Renal pelvis (tissue), 12 donors: ENCODE data around the gene LUZP2. TPM values are rescaled to one million over a fixed set of nuclear protein-coding genes. Genes with fewer than 3 reads are reported as not detected.

ENCODE experiments used
- DNase-seq: peaks from one replicate; pipeline ENCODE4 v3.0.0-alpha.2; 2013
- long read RNA-seq, 16 experiments: transcript quantifications; one replicate each; lab custom pipeline, GENCODE V29; 2026
- polyA plus RNA-seq, 3 donors: library from polyadenylated mRNA; unstranded; fragments of 120-200 nt; gene quantifications; one replicate each; pipeline ENCODE4 v1.2.1, GENCODE V29; 2013; ENCODE audit not compliant: insufficient read length in 3 of 3

Gene LUZP2
- 1 to 10 TPM; 1.1 to 2.2 (median 1.7) TPM for polyA plus RNA-seq
- long read RNA-seq, donor 1: 0 reads
- long read RNA-seq, donor 2, full-length matches to known transcripts: 1 of 1 reads
- long read RNA-seq, donor 2, partial matches to known transcripts: 0 of 1 reads
- long read RNA-seq, donor 2, other reads (novel, unspliced or antisense): 0 of 1 reads
- long read RNA-seq, donor 3: 0 reads
- long read RNA-seq, donor 4: 0 reads
- long read RNA-seq, donor 5: 0 reads
- long read RNA-seq, donor 6: 0 reads
- long read RNA-seq, donor 7, full-length matches to known transcripts: 1 of 1 reads
- long read RNA-seq, donor 7, partial matches to known transcripts: 0 of 1 reads
- long read RNA-seq, donor 7, other reads (novel, unspliced or antisense): 0 of 1 reads
- long read RNA-seq, donor 8, full-length matches to known transcripts: 1 of 1 reads
- long read RNA-seq, donor 8, partial matches to known transcripts: 0 of 1 reads
- long read RNA-seq, donor 8, other reads (novel, unspliced or antisense): 0 of 1 reads
- long read RNA-seq, donor 9: 0 reads
- long read RNA-seq, donor 10: 0 reads
- long read RNA-seq, donor 11: 0 reads
- long read RNA-seq, donor 12, full-length matches to known transcripts: 1 of 1 reads
- long read RNA-seq, donor 12, partial matches to known transcripts: 0 of 1 reads
- long read RNA-seq, donor 12, other reads (novel, unspliced or antisense): 0 of 1 reads
- long read RNA-seq, donor 13, full-length matches to known transcripts: 1 of 1 reads
- long read RNA-seq, donor 13, partial matches to known transcripts: 0 of 1 reads
- long read RNA-seq, donor 13, other reads (novel, unspliced or antisense): 0 of 1 reads
- long read RNA-seq, donor 14: 0 reads
- long read RNA-seq, donor 15: 0 reads
- long read RNA-seq, donor 16, full-length matches to known transcripts: 1 of 1 reads
- long read RNA-seq, donor 16, partial matches to known transcripts: 0 of 1 reads
- long read RNA-seq, donor 16, other reads (novel, unspliced or antisense): 0 of 1 reads

DNA sequence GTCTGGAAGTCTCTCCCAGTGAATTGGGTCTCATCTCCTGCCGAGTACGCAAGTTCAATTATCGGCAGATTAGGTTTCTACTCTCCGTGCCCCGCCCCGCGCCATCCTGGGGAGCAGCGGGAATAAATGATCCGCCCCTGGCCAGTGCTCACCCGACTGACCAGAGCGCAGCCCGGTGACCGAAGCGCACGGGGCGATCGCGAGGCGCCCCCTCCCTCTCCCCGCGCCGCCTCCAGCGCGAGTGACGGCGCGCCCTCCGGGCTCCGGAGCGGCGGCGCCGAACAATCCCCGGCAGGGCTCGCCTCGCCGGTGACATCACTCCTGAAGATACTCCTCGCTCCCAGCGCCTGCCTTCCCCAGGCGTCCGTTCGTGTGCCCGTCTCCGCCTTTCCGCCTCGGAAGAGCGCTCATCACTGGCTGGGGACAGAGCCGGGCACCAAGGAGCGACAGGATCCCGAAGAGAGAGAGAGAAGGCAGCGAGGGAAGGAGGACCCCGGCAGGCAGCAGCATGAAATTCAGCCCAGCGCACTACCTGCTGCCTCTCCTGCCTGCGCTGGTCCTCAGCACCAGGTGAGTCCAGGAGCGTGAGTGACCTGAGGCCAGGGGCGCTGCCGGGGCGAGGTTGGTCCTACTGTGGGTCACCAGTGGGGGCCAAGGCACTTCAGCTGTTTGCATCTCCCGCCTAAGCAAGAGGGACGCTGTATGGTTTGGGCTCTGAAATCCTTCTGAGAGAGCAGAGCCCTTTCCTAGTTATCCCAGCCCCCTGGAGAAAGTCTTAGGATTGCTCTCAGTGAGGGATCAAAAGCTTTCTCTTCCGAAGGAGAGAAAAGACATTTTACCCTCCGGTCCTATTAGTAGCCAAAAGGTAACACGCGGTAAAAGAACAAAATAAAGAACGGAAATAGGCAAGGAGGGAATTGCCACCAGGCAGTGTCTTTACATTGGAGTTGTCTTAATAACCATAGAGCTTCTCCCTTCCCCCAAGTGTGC lies at the start of gene LUZP2:
LUZP2 (plus strand) TSS at position 318 of the 990 bp plus-strand sequence.
- DNase-seq: peak; percentile 64

DNA sequence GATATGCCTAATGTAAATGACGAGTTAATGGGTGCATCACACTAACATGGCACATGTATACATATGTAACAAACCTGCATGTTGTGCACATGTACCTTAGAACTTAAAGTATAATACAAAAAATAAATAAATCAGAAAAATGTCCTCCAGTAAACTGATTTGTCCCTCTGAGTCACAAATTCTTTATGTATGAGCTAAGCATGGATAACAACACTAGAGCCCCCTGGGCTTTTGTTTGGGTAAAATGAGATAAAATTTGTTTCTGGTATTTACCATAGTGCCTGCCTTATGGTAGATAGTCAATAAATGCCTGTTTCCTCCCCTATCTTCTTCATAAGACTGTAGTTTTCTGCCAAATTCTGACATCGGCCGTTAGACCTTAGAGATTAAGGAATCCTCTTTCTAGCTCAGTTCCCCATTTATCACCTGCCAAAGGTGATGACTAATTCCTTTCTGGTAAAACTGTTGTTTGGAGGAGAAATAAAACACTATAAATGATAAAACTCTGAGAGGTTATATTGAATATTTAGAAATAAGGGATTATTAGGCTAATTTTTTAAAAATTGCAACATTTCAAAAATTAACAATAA lies 43.6 kb upstream of the LUZP2 start:
- DNase-seq: no peak

DNA sequence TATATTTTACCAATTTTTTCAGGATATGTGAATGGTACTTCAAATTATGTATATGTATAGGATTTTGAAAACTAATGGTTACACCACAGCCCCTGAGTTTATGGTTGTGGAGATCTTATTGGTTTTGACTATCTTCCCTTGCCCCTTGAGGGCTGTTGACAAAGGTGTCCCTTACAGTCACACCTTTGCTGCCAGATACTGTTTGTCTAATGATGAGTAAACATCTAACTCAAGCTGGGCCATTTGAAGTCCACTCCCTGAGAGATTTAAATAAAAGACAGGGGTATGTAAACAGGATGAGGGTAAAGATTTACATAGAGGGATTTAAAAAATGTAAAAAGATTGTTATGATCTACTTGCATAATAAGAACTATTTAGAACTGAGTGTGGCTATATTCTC lies 38.9 kb upstream of the LUZP2 start:
- no peak for DNase-seq

DNA sequence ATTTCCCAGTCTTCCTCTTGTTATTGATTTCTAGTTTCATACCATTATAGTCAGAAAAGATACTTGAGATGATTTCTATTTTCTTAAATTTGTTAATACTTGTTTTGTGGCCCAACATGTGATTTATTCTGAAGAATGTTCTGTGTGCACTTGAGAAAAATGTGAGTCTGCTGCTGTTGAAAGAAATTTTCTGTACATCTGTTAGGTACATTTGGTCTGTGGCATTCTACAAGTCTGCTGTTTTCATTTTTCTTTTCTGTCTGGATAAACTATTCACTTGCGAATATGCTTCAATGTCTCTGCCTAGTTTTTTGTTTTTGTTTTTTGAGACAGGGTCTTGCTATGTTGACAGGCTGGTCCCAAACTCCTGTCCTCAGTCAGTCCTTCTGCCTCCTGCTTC lies 26.4 kb upstream of the LUZP2 start:
- DNase-seq: no peak

DNA sequence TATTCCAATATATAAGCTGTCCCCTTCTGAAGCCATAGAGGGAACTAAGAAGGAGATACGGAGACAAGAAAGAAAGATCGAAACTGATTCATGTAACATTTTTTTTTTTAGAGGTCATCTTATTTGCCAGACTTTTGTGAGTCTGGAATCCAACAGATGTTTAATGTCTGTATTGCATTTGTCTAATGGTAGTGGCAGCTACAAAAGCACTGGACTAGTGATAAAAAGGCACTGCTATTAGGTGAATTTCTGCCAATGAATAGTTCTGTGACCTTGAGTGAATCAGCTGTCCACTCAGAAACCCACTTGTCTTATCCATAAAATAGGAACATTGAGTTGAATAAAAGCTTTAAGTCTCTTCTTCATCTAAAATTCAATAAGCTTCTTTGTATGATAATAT lies 25.8 kb upstream of the LUZP2 start:
- no peak for DNase-seq

DNA sequence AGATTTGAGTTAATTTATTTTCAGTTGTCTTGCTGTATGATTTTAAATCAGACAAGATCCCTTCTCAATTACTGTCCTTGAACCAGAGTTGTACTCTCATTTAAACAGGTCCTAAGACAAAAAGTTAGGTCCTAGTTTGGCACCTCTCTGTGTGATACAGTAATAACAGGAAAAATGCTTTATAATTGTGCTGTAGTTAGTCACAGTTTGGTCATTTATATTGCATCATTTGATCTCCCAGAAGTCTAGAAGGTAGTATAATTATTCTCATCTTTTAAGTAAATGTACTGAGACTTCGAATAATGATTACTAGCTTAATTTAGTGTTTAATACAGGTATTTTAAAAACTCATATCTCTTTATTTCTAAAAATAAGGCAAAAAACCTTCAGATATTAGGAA lies 18.1 kb upstream of the LUZP2 start:
- DNase-seq: no peak

DNA sequence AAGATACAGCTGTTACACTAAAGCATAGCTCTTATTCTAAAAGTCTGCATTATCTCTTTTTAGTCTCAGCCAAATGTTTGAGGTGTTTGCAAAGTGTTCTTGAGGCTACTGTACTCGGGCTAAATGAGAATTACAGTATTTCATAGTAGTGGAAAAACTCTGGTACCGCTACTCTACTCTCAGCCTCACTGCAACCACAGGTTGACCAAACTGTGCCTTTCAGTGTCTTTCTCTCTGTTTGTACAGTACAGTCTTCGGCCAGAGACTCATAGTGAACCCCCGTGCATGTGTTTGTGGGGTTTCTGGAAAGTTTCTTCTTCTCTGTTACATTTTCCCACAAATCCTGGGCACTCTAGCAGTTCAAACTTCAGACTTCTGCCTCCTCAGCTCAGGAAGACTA lies 7.4 kb upstream of the LUZP2 start:
- DNase-seq: no peak

DNA sequence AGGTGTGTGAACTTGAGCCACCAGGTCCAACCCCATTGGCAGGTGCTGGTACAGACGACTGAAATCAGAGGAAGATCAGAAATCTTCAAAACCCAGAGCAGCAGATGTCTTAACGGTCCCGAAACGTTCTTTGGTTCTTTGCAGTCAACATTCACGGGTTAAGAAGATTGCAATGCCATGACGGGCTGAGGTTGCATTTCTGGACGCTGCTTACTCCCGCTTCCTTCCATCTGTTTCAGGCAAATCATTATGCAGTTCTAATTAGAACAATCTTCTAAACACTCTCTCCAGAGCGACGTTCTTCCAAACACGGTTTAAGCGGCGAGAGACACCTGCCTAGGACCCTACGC lies 492 bp upstream of the LUZP2 start:
- DNase-seq: peak; percentile 29

DNA sequence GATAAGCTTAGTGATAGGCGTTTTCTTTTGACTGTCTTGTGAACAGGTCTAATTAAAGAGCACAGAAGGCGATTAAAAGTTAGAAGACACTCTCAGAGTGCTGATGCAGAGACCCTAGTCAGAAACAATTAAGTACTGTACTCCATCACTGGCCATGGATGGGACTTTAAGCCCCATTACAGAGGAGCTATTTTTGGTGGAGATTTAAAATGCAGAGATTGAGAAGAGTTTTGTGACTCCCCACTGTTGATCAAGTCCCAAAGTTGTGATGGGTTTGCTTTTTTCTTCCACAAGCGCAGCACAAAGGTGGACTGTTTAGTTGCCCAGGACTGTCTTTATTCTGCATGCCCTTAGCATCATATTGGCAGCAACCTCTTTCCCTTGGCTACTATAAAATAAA lies 978 bp downstream of the LUZP2 start:
- DNase-seq: no peak

DNA sequence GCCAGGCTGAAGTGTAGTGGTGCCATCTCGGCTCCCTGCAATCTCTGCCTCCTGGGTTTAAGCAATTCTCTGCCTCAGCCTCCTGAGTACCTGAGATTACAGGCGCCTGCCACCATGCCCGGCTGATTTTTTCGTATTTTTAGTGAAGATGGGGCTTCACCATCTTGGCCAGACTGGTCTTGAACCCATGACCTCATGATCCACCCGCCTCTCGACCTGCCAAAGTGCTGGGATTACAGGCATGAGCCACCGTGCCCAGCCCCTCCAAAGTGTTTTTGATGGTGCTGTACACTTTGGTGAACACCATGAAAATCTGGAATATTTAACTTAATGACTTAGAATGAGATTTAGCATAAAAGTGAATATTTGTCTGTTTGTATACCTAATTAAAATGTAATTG lies 5.6 kb downstream of the LUZP2 start:
- DNase-seq: no peak

DNA sequence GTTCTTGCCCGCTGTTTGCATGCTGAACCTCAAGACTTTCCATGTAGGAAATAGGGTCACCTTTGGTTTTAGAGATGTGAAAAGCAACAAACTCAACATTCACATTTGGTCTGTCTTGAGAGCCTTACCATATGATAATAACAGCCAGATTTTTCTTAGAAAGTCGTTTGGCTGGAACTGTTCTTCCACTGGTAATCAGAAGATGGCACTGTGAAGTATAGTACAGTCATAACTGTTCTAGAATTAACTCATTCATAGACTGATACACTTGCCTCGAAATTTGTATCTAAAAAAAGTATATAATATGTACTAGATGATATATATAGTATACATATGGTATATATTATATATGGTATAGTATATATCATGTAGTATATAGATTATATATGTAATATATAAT lies 12.3 kb downstream of the LUZP2 start:
- no peak for DNase-seq

DNA sequence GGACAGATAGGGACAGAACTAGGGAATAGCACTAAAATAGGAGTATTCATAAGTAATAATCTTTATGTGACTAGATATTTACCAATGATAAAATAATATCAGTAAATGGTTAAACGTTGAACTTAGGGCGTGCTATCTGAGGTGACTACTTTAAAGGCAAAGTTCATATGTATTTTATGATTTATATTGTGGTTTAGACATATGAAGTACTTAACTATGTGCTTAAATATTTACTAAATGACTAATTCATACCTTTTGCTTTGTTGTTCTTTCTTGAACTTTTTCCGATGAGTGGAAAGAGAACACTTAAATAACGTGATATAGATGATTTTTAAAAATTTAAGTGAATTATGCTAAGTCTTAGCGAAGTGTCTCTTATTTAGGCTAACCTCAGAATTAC lies 14.7 kb downstream of the LUZP2 start:
- no peak for DNase-seq

DNA sequence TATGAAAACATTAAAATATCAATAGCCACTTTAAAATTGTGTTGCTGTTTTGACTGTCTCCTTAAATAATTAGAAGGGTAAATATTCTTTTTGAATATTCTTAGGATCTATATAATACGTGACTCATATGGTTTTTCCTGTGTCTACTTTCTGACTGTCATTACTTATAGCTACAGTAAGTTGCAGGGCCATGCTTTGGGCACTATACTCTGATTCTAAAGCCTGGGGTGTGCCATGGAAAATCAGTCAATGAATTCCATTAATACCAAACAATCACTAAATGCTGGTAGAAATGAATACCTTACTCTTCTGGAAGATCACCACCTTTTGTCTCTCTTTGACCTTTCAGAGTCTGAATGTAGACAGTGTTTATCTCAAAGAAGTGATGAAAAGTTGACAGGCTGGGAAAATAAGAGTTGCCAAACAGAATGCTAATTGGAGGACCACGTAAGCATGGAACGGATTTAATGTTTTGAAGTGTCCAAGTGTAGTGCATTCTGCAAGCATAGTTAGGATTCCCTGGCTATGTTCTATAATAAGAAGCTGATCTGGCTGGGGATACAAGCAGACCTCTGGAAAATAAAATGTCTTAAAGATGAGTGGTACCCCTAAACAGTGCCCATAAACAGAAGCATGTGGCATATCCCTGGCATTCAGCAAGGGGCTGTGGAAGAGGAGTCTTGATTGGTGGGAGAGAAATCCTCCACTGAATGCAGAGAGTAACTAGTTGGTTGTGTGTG lies 16.8 kb downstream of the LUZP2 start:
- DNase-seq: no peak

DNA sequence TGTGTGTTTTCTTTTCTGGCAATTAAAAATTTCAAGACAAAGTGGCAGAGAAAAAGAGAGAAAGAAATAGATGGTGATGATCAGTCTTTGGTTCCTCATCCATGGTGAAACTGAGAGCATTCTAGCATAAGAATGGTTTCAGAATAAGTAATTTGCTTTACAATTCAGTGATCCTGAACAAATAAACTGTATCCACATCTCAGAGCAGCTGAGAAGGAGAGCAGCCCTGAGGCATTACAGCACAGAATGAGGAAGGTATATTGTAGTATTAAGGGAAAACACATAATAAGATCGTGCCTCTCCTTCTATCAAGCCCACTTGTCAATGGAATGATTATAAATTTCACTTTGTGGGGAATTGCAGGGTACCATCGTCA lies 17.4 kb downstream of the LUZP2 start:
- DNase-seq: no peak

DNA sequence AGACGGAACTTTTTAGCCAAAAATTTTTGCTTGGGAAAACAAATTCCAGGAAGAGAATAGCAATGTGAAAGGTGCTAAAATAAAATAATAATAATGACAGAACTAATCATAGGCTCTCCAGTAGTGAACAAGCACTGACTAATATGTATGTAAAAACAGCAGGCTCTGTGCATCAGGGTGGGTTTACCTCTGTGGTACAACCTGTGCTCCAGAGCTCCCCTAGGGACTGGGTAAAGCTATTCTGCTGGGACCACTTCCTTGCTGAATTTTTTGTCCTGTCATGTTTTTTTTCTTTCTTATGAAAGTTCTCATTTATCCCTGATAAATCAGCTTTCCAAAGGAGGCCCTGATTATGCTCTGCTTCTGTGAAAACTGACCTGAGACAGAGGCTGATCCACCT lies 18.8 kb downstream of the LUZP2 start:
- no peak for DNase-seq

DNA sequence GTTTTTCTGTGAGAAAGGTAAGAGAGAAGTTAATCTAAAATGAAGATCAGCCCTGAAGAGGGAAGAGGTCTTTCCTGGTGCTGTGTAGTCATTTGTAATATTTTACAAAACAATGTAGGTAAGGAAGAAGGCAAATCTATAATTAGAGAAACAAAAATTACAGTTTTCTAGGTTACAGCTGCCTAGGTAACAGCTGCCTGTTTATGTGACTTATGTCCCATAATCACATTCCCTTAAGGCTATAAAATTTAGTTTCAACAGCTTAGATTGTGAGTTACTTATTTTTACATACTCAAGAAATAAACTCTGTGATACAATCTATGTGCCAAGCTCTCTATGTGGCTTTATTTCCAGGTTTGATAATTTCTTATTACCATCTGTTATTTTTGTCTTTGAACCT lies 19.8 kb downstream of the LUZP2 start:
- no peak for DNase-seq

DNA sequence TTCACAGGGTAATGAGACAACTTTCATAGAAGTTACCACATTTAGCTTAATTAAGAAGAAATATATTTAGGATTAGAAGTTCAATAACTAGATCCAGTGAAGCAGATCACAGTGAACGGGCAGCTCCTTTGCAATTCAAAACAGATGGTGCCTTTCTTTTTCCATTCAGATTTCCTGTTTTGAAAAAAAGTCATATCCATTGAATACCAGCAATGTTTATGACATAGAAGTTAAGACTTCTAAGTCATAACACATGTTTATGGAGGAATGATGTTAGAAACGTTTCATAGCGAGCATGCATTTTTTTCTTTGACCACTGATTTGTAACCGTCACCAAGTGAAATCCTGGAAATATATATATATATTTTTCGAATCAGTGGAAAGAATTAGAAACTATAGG lies 24.7 kb downstream of the LUZP2 start:
- DNase-seq: no peak

DNA sequence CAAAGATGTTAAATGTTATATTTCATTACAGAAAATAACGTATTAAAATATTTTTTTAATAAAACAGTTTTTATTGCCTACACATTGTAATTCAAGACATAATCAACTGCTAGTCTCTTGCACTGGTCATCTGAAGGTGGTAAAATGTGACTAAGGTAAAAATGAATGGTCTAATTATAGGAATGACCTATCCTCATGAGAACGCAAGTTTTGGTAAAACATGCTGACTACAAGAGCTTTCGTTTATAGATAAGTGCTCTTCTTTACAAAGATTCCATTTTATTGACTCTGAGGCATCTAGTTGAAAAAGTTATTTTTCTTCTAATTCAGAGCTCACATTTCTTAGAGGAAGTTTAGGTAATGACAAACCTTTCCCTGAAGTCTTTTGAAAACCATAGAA lies 27.3 kb downstream of the LUZP2 start:
- DNase-seq: no peak

DNA sequence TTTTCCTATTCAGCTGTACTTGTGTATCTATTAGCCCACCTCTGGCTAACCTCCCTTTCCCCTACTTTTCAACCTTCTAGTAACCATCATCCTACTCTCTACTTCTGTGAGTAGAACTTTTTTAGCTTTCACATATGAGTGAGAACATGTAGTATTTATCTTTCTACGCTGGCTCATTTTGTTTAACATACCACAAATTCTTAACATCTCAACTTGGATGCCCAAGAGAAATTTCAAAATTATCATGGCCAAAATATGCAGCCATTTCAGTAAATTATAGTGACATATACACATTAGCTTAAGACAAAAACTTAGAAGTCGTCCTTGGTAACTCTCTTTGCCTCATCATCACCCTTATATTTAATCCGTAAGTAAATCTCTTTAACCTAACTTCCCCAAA lies 34.7 kb downstream of the LUZP2 start:
- no peak for DNase-seq

DNA sequence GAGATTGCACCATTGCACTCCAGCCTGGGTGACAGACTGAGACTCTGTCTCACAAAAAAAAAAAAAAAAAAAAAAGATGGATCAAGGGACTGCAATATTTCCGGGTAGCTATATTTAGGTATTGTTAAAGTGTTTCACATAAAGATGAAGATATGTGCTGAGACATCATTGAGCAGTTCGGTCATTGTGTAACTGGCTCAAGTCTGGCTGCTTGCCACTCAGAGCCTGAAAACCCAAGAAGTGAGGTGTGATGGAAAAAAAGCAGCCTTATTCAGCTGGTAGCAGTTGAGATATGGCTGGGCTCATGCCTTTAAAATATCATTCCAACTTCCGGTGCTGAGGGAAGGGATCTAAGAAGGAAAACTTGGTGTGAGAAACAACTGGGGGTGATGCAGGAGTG lies 46.9 kb downstream of the LUZP2 start:
- DNase-seq: no peak

DNA sequence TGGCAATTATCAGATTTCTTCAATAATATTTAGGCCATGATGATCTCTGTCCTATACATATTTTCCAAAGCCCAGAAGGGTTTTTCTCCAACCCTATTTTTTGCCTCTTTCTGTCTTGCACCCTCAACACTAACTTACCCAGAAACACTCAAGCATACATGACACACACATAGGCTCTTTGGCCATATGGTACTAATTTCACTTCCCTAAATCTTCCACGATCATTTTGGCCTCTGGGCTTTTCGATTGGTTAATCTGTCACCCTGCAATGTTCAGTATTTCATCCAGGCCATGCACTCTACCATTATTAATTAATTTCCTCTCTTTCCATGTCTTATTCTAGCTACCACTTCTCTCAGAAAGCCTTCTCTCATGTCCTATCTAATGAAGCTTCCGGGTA lies 59.8 kb downstream of the LUZP2 start:
- DNase-seq: no peak
